Pons (tissue), 1 donor: ENCODE results near the gene GRPR.

Experiments used
- DNase-seq: peaks from one replicate; pipeline ENCODE4 v3.0.0-alpha.2; 2016; ENCODE audit warnings: low spot score

The GRPR gene

GRCh38 chrX:16123222-16123786, at the start of gene GRPR:
Gene GRPR, plus strand, starts transcription at chrX:16123565. Its CDS starts 389 bp downstream, at chrX:16123954.
- peak; percentile 72 for DNase-seq

DNA sequence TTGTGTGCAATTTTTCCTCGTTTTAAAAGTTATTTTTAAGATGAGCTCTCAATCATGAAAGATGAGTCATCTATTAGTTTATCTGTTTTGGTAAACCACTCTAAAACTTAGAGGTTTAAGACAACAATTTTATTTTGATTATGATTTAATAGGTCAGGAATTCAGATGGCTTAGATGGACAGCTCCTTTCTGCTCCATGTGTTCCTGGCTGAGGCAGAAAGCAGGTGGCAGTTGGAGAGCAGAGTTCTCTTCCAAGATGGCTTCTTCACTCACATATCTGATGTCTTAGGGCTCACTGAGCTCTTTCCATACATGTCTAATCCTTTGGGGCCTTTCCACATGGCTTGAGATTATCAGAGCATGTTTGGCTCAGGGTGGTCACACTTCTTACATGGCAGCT, 48.3 kb upstream of the GRPR start:
- DNase-seq: no peak

- DNase-seq: no peak
Measured at GRCh38 chrX:16076834-16077233, 46.5 kb upstream of the GRPR start.

GRCh38 chrX:16077811-16078210, 45.6 kb upstream of the GRPR start:
- DNase-seq: no peak

- no peak for DNase-seq
Measured at GRCh38 chrX:16081357-16081756, 42.0 kb upstream of the GRPR start.

DNA sequence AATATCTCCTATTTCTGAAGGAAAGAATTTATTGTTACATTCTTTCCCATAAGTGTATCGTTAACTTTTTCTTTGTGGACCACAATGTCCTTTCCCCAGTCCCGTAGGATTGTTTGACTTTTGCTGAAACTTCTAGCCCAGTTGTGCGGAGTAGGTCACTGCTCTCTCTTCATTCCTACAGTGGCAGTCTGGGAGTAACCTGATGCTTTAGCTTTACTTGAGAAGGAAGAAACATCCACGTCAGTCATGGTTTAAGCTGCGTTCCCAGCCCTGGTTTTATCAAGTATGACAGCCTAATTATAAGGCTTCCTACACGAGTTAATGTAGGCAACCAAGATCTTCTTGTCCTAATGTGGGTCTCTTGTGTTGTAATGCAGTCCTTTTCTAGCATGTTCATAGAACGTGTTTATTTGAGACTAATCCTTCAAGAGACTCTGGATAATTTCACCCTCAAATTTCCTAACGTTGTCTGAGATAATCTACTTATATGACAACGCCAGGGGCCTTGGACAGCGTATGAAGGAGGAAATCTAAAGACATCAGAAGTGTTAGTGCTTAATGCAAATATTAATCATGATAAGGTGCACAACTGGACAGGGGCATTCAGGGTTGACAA, 40.8 kb upstream of the GRPR start:
- DNase-seq: no peak

DNA sequence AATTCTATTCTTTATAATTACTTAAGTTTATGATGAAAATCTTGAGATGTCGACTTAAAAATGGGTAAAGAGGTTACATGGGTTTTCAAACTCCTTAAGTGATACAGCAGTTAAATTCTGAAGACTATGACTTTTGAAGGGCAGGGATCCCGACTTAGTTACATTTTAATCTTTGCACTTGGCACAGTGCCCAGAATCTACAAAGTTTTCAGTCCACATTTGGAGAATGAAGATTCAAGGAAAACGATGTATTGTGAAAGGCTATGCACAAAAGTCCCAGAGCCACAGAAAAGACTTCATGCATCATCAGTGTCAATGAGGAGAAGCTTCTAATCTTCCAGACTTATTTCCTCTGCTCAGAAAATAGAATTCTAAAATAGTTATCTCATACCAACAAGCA, 36.3 kb upstream of the GRPR start:
- DNase-seq: no peak

DNA sequence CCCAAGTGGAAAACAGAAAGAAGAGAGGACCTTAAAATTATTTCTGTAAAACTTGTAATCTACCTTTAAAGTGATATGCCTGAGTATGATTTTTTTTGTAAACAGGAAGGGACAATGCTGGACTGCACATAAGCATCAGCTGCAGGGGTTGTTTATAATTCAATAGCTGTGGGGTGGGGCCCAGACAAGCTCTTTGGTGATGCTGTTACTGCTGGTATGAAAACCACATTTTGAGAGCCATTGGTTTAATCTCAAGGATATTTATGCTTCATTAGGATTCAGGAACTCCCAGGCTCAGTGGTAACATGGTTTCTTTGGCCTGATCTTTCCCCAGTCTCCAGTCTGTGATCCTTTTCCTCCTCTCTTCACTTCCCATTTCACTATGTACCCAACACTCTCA, 34.3 kb upstream of the GRPR start:
- DNase-seq: no peak

DNA sequence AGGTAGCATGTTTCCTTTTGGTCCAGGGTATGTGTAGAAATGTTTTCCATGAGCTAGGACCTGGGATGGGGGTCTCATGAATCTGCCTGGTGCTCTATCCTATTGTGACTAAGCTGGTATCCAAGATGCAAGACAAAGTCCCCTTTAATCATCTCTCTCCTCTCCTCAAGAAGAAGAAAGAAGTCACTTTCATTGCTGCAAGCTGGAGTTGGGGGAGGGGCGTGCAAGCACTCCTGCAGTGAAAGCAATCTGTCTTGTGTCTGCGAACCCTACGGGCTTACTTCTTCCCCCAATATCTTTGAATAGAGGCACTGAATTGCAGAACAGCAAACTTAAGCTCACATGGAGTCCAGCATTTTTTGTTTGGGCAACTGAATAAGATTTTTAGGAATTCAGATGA, 27.2 kb upstream of the GRPR start:
- DNase-seq: no peak

GRCh38 chrX:16100673-16101072, 22.7 kb upstream of the GRPR start:
- no peak for DNase-seq

DNA sequence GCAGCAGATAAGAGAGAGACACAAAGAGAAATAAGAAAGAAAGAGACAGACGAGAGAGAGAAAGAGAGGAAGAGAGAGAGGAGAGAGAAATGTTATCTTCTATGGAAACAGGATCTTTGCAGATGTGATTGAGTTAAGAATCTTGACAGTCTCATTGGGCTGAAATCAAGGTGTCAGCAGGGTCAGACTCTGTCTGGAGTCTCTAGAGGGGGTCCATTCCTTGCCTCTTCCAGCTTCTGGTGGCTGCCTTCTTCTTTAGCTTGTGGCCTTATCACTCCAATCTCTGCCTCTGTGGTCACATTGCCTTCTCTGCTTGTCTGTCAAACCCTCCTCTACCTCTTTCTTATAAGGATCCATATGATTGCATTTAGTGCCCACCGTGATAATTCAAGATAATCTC, 21.8 kb upstream of the GRPR start:
- no peak for DNase-seq

DNA sequence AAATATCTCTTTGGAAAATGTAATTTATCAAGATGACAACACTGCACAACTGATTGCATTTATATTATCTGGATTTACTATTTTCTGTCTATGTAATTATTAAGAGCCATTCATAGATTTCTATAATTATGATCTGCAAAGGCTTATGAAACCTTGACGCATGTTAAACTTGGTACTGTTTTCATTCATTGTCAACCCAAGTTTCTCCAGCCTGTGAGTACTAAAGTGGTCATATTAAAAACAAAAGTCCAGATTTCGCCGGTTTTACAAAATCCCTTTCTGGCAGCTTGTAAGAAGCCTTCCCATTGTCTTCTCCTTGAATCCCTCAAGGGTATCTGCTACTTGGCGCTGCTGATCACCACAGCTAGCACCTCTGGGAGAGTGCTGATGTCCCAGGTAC, 19.7 kb upstream of the GRPR start:
- no peak for DNase-seq

DNA sequence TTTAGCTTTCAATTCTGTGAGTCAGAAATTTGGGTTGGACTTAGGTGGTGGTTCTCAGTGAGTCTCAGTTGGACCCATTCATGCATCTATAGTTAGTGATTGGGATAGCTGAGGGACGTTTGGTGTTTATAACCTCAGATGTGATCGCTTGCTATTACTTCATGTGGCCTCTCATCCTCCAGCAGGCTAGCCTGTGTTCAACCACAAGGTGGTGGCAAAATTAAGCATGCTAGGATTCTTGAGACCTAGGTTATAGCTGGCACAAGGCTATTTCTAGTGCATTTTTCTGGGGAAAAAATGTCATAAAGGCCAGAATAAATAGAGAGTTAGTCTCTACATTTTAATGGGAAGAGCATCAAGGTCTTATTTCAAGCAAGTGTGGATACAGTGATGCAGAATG, 10.9 kb upstream of the GRPR start:
- DNase-seq: no peak

- no peak for DNase-seq
Measured at GRCh38 chrX:16113978-16114565, 9.3 kb upstream of the GRPR start.

DNA sequence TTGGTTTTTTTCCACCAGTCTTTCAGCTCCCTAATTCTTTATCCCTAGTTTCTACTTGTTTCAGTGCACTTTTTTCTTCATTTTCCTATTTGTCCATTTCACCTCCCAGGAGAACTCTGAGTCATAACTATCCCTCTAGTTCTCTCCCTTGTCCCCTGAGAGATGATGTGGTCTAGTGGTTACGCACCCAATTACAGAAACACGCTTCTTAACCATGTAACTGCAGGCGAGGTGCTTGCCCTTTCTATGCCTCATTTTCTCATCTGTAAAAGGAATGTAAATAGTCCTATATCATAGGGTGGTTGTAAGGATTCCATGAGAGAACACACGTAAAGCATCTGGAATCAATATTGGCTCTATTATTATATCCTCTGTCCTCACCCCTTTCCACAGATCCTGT, 8.8 kb upstream of the GRPR start:
- no peak for DNase-seq

GRCh38 chrX:16119353-16120220, 3.8 kb upstream of the GRPR start:
- DNase-seq: no peak

DNA sequence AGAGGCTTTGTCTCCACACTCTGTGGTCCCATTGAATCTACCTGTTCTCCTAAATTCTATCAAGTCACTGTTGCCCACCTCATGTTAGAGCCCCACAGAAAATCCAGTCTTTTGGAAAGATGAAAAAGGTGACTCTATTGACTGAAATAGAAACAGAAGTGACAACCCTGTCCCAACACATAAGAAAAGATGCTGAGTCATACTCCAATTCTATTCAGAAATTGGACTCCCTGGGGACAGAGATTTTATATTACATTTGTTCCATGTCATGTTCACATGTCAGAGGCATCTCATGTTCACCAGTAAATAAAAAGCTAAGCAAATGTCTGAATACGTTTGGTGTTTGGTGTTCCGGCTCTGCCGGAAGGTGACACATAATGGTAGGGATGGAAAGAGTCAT, 2.9 kb upstream of the GRPR start:
- no peak for DNase-seq

DNA sequence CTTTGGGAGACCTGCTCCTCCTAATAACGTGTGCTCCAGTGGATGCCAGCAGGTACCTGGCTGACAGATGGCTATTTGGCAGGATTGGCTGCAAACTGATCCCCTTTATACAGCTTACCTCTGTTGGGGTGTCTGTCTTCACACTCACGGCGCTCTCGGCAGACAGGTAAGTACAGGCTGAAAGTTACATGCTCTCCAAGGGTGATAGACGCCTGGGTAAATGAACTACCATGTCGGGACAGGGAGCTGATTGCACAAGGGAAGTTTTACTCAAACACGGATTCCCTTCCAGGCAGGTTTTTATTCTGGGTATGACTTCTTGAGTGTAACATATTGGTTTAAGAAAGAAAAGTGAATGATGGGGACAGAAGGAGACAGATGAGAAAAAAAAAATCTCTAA, 836 bp downstream of the GRPR start:
- DNase-seq: no peak

- DNase-seq: no peak
Measured at GRCh38 chrX:16125520-16126149, 2.3 kb downstream of the GRPR start.

- DNase-seq: no peak
Measured at GRCh38 chrX:16130707-16131106, 7.3 kb downstream of the GRPR start.

- no peak for DNase-seq
Measured at GRCh38 chrX:16134936-16135335, 11.6 kb downstream of the GRPR start.

DNA sequence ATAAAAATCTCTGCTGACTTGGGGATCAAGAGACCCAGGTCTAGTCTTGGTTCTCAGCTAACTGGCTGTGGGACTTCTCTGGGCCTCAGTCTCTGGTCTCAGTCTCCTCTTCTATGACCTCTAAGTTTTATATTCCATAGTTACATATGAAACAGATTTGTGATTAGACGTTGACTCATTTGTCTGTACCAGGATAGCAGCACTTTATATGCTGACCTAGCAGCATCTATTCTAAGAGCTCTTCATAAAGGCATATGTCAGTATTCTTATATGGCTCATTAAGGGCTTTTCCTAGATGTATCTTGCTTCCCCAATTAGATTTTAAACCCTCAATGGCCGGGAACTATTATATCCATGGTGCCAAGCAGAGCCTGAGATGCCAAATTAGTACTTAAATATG, 12.7 kb downstream of the GRPR start:
- DNase-seq: no peak
